Occipital lobe (tissue), 2 donors: Measurements from ENCODE around the gene TCP10L. TPM values are rescaled to one million over a fixed set of nuclear protein-coding genes. Genes with fewer than 3 reads are reported as not detected.
A peak's percentile ranks its signal among the peaks of the same experiment; 100 is the strongest.
"Not testable (repeated sequence)": the region's sequence is repeated elsewhere in the genome, so short reads cannot be mapped to it uniquely, and the experiment has no call there.

Source experiments
- DNase-seq: peaks from one replicate; lab custom pipeline; 2025; lab: John Stamatoyannopoulos, UW
- total RNA-seq: library from RNA; depleted of rRNA; stranded (reverse); fragments of >200 nt; gene quantifications from one replicate; pipeline ENCODE4 v1.2.3, GENCODE V29; 2014

TCP10L gene
- total RNA-seq, 1 donor from 2014 or later: 1.9 TPM

DNA sequence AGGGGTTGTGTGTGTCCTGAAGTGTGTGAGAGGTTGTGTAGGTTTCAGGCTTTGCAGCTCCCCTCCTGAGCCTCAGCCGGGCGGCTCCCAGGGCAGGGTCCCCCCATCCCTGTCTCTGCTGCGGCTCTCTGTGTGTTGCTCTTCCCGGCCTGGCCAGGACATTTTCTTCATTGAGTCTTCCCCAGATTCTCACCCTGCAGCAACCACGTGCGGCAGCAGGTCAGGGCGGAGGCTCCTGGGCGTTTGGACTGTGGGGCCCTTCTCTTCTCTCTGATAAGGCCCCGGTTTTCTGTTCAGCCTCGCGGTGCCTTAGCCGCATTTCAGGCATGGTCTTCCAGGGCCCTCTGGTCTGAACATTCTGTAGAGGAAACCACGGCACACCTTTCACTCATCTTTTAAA, 1.8 kb upstream of the TCP10L start:
- no peak for DNase-seq

DNA sequence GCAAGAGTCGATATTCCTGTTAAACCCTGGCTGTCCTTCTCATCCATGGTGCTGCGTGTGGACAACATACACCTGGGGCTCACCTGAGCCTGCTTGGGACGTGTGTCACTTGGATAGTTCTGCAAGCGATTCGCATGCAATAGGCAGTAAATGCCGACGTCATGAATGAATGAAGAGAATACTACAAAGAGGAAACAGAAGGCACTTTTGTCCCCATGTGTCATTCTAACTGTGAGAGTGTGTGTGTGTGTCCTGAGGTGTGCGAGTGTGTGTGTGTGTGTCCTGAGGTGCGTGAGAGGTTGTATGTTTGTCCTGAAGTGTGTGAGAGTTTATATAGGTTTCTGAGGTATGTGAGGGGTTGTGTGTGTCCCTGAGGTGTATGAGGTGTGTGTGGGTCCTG, 647 bp upstream of the TCP10L start:
- DNase-seq: no peak

DNA sequence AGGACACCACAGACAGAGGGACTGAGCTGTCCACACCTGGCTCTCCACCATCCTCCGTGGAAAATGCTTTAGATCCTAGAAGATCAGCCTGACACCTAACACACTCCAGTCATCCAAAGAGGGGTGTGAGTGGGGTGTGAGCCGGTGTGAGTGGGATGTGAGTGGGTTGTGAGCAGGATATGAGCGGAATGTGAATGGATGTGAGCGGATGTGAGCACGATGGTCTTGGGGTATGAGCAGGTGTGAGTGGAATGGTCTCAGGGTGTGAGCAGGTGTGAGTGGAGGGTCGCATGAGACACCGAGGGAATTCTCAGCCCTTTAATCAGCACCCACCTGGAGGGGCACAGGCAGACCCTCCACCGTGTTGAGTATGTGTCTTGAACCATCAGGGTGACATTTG, 851 bp downstream of the TCP10L start:
- DNase-seq: no peak

DNA sequence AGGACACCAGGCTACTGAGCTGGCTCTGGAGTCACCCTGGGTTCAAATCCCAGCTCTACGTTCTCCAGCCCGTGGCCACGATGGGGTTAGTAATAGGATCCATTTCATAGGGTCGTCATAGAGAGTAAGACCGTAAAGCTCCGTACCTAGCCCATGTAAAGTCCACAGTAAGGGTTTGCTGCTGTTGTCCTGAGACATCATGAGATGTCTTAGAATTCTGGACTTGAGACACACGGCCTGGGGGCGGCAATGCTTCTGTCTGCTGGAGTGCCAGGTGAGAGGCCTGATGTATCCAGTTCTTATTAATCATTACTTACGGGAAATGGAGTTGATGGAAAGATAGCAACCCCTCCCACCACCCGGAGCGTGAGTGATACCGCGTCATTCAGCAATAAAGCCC, 3.6 kb downstream of the TCP10L start:
- no peak for DNase-seq

DNA sequence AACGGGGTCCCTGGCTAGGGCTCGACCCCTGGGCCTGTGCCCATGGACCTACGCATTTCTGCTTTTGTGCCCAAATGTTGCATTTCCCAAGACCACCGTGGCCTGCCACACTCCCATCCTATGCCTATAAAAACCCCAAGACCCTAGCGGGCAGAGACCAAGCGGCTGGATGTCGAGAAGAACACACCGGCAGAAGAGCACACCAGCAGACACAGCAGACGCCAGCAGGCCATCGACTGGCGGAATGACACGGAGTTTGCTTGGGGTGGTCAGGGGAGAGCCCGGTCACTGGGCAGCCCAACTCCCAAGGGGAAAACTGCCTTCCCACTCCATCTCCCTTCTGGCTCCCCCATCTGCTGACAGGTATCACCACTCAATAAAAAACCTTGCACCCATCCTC, 4.4 kb downstream of the TCP10L start:
- DNase-seq: no peak

DNA sequence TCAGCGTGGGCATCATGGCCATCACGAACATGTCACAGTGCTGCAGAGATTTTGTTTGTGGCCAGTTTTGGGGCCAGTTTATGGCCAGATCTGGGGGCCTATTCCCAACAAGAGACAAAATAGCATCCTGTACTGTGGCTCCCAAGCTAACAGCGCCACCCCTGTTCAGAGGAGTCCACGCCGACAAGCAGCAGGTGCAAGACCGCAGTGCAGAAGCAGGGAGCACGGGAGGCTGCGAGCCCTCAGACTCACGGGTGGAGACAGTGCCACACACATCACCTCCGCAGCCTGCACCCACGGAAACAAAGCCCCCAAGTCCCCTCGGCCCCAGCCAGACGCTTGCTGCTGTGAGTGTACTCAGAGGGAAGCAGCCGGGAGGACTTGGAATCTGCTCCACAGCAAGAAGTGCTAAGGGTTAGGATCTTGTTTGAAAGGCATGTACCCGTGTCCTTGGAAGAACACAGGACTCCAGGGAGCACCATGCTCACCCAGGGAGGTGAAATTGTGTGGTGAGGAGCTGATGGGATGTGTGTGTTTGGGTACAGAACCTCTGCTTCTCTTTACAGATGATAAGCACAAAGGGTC, 7.1 kb downstream of the TCP10L start:
- DNase-seq: no peak

DNA sequence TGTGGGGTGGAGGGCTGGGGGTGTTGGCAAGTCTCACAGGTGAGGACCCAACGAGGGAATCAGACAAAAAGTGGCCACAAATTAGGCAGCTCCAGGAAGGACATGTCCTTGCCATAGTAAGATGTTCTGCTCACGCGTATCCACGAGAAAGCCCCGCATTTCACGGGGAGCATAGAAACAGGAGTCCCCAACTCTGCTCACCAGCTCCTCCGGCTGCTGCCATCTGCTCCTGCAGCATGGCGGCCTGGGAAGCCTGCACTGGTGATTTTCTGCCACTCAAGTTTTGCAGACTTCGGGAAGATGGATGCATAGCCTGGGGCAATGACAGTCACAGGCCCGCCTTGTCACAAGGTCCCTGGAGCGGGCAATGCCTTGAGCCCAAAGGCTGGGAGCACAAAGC, 9.3 kb downstream of the TCP10L start:
- no peak for DNase-seq

DNA sequence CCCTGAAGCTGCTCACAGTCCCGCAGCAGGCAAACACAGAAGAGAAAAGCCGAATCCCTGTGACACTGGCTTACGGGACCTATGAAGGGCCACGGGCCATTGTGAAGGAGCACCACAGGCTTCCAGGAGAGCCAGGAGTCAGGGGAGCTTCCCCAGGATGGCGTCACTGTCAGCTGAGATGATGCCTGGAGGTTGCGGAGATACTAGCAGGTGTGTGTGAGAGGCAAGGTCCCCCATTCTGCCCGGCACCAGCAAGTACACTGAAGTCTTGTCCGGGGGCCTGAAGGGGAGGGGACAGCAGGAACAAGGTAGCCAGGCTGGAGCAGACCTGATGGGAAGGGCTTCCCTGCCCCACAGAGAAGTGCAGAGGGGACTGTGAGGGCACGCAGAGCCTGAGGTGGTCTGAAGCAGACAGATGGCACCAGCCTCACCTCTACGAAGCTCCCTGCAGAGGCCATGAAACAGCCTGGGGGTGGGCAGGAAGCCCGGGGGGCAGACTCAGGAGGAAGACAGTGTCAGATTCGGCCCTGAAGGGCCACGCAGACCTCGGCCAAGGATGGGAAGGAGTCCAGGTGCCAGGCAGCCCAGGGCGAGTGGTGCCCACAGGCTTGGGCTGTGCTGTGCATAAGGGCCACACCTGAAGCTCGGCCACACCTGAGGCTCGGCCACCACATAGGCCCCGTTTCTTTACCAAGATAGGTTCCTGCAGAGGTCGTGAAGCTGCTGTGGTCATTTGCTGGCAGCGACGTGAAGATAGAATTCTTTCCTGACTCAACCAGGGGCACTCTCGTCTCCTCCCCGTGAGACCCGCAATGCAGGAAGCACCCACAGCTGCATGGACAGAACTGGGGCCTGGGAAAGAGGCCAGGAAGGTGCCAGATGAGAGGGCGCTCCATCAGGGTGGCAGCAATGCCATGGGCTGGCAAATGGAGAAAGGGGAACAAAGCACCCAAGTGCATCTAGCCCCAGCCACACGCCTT, 10.1 kb downstream of the TCP10L start:
- no peak for DNase-seq

DNA sequence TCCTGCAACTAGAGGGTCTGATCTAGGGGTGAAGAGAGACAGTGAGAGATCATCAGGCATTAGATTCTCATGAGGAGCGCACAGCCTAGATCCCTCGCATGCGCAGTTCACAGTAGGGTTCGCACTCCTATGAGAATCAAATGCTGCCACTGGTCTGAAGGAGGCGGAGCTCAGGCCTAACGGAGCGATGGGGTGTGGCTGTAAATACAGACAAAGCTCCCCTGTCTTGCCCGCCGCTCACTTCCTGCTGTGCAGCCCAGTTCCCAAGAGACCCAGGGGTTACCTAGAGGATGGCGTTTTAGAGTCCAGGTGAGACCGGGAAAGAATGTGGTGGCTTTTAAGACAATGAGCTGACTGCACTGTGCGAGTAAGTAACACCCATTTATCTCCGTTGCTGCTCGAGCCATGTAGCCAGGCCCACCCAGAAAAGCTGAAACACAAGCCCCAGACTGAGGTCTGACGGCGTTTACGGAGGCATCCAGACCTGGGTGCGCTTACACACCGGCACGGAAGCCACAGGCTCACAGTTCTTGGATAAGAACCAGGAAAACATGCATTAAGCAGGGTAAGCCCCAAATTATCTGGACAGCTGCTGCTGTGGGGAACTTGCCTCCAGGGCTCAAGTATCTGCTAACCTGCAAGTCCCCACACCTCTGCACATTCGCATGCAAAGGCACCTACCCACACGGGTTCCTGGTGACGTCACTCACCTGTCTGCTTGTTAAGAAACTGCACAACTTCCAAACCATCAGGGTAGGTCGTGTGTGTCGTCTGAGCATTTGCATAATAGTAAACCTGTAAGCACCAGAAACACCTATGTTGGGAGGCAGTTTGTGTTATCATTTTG, 12.5 kb downstream of the TCP10L start:
- DNase-seq: no peak

DNA sequence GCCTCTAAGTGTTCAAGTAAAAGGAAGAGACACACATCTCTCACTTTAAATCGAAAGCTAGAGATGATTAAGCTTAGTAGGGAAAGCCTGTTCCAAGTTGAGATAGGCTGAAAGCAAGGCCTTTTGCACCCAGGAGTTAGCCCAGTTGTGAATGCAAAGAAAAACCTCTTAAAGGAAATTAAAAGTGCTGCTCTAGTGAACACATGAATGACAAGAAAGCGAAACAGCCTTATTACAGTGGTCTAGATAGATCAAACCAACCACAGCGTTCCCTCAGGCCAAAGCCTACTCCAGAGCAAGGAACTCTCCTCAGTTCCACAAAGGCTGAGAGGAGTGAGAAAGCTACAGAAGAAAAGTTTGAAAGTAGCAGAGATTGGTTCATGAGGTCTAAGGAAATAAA, 14.9 kb downstream of the TCP10L start:
- DNase-seq: no peak

DNA sequence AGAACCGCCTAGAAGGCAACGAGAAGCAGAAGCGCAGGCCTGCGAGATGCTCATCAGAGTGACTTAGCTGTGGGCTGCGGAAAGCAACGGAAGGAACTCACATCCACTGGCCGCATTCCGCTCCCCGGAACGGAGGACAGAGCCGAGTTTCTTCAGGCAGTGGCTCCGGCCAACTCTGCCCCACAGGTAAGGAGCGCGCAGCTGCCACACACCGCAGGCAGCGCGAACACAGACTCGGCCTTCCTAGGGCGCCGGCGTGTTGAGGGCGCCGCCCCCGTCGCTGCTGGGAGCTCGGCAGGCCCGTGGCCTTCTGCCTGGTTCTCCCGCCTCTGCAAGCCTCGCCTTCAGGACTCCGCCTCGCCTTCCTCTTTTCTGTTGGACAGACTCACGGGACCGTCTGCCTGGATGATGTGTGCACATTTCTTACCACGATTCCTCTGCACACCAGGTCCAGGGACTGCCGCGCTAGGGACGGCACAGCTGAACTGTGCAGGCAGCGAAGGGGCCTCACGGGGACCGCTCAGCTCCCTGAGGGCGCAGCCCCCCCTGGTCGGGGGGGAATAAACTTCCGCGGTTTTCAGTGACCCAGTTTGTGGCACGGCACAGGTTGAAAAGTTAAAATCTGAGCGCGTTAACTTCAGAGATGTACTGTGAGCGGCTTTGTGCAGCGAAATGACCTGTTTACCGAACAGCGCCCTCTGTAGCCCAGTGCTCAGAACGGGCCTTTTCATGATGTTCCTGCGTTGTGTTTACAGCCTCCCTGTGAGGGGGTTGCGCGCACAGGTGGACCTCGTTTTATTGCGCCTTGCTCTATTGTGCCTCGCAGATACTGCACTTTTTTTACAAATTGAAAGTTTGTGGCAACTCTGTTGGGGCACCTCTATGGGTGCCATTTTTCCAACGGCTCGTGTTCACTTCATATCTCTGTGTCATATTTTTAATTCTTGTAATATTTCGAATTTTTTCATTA, 15.8 kb downstream of the TCP10L start:
- peak; percentile 38 for DNase-seq

DNA sequence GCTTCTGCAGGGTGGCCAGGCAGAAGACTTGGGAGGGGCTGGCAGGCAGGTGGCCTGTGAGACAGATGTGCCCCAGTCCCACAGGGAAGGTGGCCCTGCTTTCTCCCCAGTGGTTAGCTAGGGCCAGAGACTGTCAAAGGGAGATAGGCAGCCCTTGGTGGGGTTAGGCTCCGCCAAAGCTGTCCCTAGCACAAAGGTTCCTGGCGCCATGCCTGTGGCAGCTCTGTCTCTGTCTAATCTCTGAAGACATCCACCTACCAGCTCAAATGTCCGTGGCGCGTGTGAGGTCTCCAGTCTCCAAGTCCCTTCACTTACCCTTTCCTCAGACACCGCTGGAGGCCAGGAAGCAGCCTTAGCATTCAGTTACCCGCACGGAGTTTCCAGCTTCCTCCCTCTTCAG, 17.7 kb downstream of the TCP10L start:
- DNase-seq: no peak

DNA sequence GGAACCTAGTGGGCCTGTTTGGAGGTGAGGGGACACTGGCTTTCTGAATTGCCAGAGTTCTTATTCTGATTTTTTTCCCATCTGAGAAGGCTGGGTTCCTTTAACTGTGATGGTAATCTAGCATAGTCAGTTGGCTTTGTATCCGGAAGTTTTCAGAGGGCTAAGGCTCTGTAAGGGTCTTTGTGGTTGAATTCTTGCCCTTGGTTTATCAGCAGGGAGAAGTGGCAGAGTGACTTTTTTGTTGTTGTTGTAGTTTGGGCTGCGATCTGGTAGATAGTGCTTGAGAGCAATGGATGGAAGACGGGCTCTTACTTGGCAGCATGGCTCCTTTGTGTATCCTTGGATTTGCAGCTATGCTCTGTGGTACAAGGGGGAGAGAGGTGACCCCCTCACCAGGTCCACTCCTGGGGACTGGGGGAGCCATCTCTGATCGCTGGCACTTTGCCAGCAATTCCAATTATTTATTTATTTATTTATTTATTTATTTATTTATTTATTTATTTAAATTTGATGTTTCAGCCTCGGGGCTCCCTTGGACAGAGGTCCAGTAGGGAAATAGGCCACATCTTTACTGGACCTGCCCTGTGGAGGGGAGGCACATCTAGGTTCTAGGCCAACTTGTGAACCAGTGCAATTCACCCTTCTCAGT, 18.5 kb downstream of the TCP10L start:
- DNase-seq: no peak

DNA sequence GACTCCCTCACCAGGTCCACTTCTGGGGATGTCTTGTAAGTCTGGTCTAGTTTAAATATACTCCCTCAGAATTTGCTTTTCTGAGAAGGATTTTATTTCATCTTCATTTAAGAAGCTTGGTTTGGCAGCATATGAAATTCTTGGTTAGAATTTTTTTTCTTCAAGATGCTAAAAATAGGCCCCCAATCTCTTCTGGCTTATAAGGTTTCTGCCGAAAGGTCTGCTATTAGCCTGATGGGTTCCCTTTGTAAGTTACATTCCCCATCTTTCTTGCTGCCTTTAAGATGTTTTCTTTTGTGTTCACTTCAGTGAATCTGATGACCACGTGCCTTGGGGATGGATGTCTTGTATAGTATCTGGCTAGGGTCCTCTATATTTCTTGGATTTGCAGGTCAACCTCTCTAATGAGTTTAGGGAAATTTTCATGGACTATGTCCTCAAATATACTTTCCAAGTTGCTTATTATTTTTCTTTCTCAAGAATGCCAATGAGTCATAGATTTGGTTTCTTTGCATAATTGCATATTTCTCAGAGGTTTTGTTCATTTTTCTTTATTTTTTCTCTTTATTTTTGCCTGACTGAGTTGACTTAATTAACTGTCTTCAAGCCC, 19.4 kb downstream of the TCP10L start:
- DNase-seq: no peak

DNA sequence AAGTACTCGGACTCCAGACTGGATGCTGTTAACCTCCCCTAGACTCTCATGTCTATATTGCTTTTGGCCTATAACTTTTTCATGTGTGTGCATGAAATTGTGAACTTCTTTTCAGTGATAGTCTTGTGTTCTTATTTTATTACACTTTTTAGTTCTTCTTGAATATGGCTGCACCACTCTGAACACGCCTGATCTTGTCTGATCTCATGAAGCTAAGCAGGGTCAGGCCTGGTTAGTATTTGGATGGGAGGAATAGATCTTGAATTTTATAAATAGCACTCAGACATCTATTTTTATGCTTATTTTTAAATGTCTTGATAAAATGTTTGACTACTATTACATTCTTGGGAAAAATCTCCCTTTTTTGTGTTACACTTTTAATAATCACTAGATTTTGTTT, 22.4 kb downstream of the TCP10L start:
- DNase-seq: no peak

DNA sequence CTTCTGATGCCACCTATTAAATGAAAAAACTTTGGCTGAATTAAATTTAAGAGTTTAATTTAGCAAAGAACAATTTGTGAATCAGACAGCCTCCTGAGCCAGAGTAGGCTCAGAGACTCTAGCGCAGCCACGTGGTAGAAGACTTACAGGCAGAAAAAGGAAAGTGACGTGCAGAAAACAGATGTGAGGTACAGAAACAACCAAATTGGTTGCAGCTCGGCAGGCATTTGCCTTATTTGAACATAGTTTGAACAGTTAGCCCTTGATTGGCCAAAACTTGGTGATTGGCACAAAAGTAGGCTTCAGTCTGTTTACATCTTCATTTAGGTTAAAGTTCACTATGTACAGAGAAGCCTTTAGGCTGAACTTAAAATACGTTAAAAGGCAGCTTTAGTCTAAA, 22.9 kb downstream of the TCP10L start:
- DNase-seq: no peak

DNA sequence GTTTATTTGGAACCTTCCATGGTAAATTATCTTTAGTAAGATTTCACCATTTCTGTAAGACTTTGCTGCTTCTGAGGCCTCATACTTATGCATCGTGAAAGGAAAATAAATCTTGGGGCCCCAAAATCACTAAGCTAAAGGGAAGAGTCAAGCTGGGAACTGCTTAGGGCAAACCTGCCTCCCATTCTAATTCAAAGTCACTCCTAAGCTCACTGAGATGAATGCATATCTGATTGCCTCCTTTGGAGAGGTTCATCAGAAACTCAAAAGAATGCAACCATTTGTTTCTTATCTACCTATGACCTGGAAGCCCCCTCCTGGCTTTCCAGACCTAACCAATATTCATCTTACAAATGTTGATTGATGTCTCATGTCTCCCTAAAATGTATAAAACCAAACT, 23.8 kb downstream of the TCP10L start:
- DNase-seq: not testable (repeated sequence)

DNA sequence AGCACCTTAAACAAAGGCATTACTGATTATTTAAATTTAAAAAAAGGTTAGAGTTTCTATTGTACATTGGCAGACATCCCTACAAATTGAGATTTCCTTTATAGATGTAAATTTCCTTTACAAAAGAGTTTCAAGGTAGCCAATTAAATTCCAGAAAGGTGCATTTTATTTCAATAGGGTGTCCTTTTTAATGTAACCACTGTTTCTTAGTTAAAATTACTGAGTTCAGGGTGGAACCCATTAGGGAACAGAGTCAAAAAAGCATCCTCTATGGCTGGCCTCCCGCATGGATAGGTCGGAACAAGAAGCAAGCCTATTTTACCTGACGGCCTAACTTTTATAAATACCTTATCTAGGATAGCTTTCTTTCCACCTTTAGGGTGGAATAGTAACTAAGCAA, 24.4 kb downstream of the TCP10L start:
- no peak for DNase-seq

DNA sequence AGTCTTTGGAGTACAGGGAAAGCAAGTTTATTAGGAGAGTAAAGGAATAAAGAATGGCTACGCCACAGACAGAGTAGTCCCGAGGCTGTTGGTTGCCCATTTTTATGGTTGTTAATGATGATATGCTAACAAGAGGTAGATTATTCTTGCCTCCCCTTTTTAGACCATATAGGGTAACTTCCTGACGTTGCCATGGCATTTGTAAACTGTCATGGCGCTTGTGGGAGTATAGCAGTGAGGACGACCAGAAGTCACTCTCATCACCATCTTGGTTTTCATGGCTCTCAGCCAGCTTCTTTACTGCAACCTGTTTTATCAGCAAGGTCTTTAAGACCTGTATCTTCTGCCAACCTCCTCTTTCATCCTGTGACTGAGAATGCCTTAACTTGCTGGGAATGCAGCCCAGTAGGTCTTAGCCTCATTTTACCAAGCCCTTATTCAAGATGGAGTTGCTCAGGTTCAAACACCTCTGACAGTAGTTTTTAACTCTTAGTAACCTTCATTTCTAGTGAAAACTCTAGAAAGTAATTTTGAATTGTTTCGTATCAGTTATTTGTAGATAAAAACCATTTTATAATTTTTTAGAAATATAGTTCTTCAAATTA, 26.2 kb downstream of the TCP10L start:
- DNase-seq: no peak

DNA sequence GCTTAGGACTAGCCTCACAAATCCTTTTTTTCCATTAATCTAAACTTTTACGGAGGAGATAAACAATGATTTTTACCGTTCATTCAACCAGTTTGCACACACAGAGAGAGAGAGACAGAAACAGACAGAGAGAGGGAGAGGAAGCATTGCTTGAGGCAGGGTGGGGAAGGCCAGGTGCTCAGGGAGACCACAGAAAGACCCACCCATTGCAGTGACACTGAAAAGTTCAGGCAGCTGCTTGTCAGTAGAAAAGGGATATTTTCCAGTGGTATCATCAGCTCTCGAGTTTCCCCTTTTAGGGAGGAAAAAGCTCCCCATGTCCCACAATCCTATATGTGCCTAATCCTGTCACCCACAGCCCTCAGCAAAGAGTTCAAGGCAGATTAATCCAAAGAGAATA, 27.2 kb downstream of the TCP10L start:
- no peak for DNase-seq
